Measurements from ENCODE around the gene LILRA2.
"Not testable (repeated sequence)": the region's sequence is repeated elsewhere in the genome, so short reads cannot be mapped to it uniquely, and the experiment has no call there.

The LILRA2 gene

DNA sequence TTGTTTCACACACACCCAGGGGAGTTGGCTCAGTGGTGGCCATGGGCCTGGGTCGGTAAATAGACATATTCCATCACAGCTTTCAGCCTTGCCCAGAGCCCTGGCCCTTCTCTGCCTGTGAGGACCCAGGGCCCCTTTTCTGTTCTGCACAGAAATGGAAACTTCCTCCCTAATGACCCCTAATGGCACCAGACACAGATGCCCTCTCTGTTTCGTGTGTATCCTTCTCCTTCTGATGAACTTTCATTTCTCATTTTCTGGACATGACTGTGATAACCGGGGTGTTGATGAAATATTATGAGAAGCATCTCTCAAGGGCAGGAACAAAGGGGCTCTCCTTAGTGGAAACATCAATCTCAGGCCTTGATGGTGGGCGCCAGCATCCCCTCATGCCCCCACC lies 32.6 kb downstream of the LILRA2 start:
- H3K4me1 Mint-ChIP-seq (ENCODE audit: low read depth in 2 of 2), result peaks cover 6 to 13% of the 10 kb centered on the region in 2 donors
- H3K27me3 Mint-ChIP-seq, result peaks cover 28 to 50% of the 10 kb centered on the region in 2 donors
- no peaks in the 10 kb centered on the region for H3K9me3 Mint-ChIP-seq
- H3K4me3 Mint-ChIP-seq, result no peak overlapping the region
- H3K36me3 Mint-ChIP-seq (ENCODE audit: insufficient read depth), result no peaks in the 10 kb centered on the region
- DNase-seq, result no peak
- no peak overlapping the region for H3K27ac Mint-ChIP-seq
- no peak for ATAC-seq (replicated peaks)

DNA sequence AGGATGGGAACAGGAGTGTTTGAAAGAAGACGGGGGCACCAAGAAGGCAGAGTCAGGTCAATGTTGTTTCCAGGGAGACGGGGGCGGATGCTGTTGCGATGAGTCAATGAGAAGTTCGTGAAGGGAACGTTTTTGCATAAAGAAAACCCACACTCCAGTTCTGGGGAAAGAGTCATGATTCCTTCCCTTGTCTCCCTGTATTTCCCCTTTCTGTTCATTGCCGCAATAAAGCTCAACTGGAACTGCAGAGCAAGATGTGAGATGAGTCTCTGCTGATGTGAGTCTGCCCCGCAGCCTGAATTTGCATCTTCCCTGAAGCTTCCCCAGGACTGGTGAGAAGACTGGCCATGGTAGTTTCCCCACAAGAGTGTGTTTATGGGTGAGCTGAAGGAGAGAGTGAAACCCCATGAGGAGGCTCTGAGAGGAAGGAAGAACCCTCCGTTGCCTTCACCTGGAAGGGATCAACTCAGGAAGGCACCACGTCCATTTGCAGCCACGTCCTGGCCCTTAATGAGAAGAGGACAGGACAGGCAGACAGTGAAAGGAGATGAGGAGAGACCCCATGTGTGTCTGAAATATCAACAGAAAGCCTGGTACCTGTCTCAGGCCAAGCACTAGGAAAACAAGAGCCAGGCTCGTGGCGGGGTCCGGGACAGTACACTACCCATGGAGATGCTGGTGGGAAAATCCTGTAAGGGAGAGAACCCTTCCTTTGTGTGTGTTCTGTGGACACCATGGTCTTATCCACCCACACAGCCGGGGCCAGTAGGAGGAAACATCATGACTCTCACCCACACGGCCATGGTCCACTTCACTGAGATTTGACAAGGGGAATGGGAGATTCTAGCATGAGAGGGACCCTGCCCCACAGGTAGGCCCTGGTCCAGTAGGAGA lies 33.5 kb downstream of the LILRA2 start:
- peaks cover 26 to 47% of the 10 kb centered on the region in 2 donors for H3K27me3 Mint-ChIP-seq
- H3K4me3 Mint-ChIP-seq, result no peak overlapping the region
- H3K36me3 Mint-ChIP-seq (ENCODE audit: insufficient read depth), result no peaks in the 10 kb centered on the region
- no peak for ATAC-seq (replicated peaks)
- H3K9me3 Mint-ChIP-seq, result no peaks in the 10 kb centered on the region
- no peak for DNase-seq
- peaks cover 3 to 8% of the 10 kb centered on the region in 2 donors for H3K4me1 Mint-ChIP-seq (ENCODE audit: low read depth in 2 of 2)
- peak overlapping the region in 1 of 2 donors; percentile 2 for H3K27ac Mint-ChIP-seq

- DNase-seq (no peak), ATAC-seq (replicated peaks) (no peak)
- Mint-ChIP-seq H3K36me3 (ENCODE audit: insufficient read depth) (no peaks in the 10 kb centered on the region), H3K27ac (no peak overlapping the region), H3K27me3 (peaks cover 26 to 47% of the 10 kb centered on the region in 2 donors), H3K4me1 (ENCODE audit: low read depth in 2 of 2) (peaks cover 2% of the 10 kb centered on the region in 2 donors), H3K4me3 (no peak overlapping the region), H3K9me3 (no peaks in the 10 kb centered on the region)
Measured at GRCh38 chr19:54607785-54608150, 34.2 kb downstream of the LILRA2 start.

DNA sequence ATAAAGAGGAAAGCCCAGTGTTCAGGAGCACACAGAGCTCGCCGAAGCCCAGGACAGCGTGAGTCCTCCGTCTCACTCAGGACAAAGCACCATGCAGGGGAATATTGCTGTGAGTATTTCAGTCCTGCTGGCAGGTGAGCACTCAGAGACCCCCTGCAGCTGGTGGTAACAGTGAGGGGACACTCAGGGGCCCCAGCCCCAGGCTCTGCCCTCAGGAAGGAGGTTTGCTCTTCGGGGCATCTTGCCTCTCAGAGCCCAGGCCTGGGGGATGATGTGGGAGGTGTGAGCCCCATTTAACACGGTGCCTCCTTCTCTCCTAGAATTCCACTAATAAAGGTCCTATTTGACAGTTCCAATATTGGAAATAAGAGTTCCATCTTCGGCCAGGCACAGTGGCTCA lies 34.6 kb downstream of the LILRA2 start:
- Mint-ChIP-seq H3K4me3 (no peak overlapping the region), H3K9me3 (no peaks in the 10 kb centered on the region)

DNA sequence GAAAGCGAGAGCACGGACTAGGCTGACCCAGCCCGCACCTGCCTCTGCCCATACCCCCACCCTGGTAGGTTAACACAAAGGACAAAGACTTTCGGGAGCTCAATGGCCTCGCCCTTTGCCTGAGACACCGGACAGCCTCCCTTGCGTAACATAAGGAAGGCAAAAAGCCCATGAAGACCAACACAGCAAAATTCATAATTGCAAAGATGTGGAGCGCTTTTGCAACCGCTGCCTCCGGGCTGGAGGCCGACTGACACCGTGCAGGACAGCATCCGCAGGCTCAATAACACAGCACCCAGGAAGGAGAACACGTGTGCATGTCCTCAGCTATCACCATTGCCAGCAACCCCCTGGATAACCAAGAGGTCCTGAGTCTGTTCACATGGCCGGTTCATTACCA lies 35.2 kb downstream of the LILRA2 start:
- ATAC-seq (replicated peaks) (no peak), DNase-seq (no peak)
- Mint-ChIP-seq H3K27ac (no peak overlapping the region), H3K9me3 (no peaks in the 10 kb centered on the region), H3K27me3 (peaks cover 26 to 47% of the 10 kb centered on the region in 2 donors), H3K4me1 (ENCODE audit: low read depth in 2 of 2) (peaks cover 0 to 2% of the 10 kb centered on the region in 2 donors), H3K4me3 (no peak overlapping the region), H3K36me3 (ENCODE audit: insufficient read depth) (no peaks in the 10 kb centered on the region)

More for the DNA sequence above, 34.6 kb downstream of the LILRA2 start:
- ATAC-seq (replicated peaks) (no peak), DNase-seq (no peak)
- H3K27ac Mint-ChIP-seq, result no peak overlapping the region
- H3K27me3 Mint-ChIP-seq, result peaks cover 26 to 47% of the 10 kb centered on the region in 2 donors
- H3K36me3 Mint-ChIP-seq (ENCODE audit: insufficient read depth), result no peaks in the 10 kb centered on the region
- H3K4me1 Mint-ChIP-seq (ENCODE audit: low read depth in 2 of 2), result peaks cover 0 to 2% of the 10 kb centered on the region in 2 donors

DNA sequence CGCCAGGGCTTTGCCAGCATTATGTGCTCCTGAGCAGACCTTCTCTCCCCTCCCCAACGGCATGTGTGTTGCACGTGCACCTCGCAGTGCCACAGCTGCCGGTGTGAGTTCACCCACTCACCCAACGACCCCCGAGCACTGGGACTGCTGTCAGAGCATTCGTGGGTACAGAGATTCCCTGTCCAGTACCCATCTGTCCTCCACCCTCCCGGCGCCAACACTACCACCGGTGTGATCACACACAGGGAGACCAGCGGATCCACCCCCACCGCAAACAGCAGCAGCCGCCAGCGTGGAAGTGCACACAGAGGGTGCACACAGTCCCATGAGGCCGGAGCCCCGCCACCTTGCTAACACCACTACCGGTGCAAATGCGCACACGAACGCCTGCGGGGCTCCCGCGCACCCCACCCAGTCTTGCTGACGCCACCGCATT lies 35.8 kb downstream of the LILRA2 start:
- Mint-ChIP-seq H3K27ac (no peak overlapping the region), H3K36me3 (ENCODE audit: insufficient read depth) (no peaks in the 10 kb centered on the region), H3K4me3 (no peak overlapping the region), H3K27me3 (peaks cover 26 to 47% of the 10 kb centered on the region in 2 donors), H3K9me3 (no peaks in the 10 kb centered on the region), H3K4me1 (ENCODE audit: low read depth in 2 of 2) (peaks cover 0 to 2% of the 10 kb centered on the region in 2 donors)
- ATAC-seq (replicated peaks) (no peak), DNase-seq (no peak)

DNA sequence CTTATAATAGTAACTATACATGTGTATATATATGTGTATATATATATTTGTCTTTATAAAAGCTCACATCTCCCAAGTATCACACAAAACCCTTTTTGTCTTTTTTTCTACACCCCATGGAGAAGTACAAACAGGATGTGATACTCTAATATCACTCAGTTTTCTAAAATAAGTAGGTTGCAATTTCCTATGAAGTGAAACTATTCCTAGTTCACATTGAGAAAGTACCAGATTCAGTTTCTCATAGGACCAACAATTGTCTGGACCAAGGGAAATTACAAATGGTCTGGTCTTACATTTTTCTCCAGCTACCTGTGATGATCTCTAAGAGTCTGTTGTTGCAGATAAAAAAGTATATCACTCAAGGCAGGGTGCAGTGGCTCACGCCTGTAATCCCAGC lies 38.8 kb downstream of the LILRA2 start:
- DNase-seq (no peak), ATAC-seq (replicated peaks) (no peak)
- Mint-ChIP-seq H3K36me3 (ENCODE audit: insufficient read depth) (peaks cover 5% of the 10 kb centered on the region), H3K27ac (no peak overlapping the region), H3K4me1 (ENCODE audit: low read depth in 2 of 2) (peaks cover 14 to 18% of the 10 kb centered on the region in 2 donors), H3K4me3 (no peak overlapping the region), H3K27me3 (peaks cover 12 to 26% of the 10 kb centered on the region in 2 donors), H3K9me3 (no peaks in the 10 kb centered on the region)

DNA sequence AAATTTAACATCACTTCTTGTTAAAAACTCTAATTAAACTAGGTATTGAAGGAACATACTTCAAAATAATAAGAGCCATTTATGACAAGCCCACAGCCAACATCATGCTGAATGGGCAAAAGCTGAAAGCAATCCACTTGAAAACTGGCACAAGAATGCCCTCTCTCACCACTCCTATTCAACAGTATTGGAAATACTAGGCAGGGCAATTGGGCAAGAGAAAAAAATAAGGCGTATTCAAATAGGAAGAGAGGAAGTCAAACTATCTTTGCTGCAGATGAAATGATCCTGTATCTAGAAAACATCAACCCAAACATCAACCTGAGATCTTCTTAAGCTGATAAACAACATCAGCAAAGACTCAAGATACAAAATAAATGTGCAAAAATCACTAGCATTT lies 41.1 kb downstream of the LILRA2 start:
- H3K36me3 Mint-ChIP-seq (ENCODE audit: insufficient read depth), result peaks cover 8% of the 10 kb centered on the region
- peaks cover 3 to 4% of the 10 kb centered on the region in 2 donors for H3K27me3 Mint-ChIP-seq
- H3K4me1 Mint-ChIP-seq (ENCODE audit: low read depth in 2 of 2), result peaks cover 12 to 18% of the 10 kb centered on the region in 2 donors
- no peaks in the 10 kb centered on the region for H3K9me3 Mint-ChIP-seq
- no peak overlapping the region for H3K27ac Mint-ChIP-seq
- ATAC-seq (replicated peaks) (no peak), DNase-seq (no peak)
- no peak overlapping the region for H3K4me3 Mint-ChIP-seq

GRCh38 chr19:54616057-54616456 lies 42.5 kb downstream of the LILRA2 start:
- no peak for ATAC-seq (replicated peaks)
- Mint-ChIP-seq H3K27me3 (no peaks in the 10 kb centered on the region), H3K27ac (peak overlapping the region; percentile 61 to 84), H3K9me3 (no peaks in the 10 kb centered on the region), H3K4me3 (peak overlapping the region; percentile 78 to 88), H3K4me1 (ENCODE audit: low read depth in 2 of 2) (peaks cover 12 to 18% of the 10 kb centered on the region in 2 donors), H3K36me3 (ENCODE audit: insufficient read depth) (peaks cover 8% of the 10 kb centered on the region)
- no peak for DNase-seq

GRCh38 chr19:54616821-54617560 lies 43.4 kb downstream of the LILRA2 start:
- H3K36me3 Mint-ChIP-seq (ENCODE audit: insufficient read depth), result peaks cover 8% of the 10 kb centered on the region
- DNase-seq (no peak), ATAC-seq (replicated peaks) (peak; percentile 61)
- H3K27me3 Mint-ChIP-seq, result no peaks in the 10 kb centered on the region
- H3K9me3 Mint-ChIP-seq, result no peaks in the 10 kb centered on the region
- H3K27ac Mint-ChIP-seq, result peak overlapping the region; percentile 61 to 84
- peak overlapping the region; percentile 78 to 88 for H3K4me3 Mint-ChIP-seq
- H3K4me1 Mint-ChIP-seq (ENCODE audit: low read depth in 2 of 2), result peaks cover 16 to 25% of the 10 kb centered on the region in 2 donors

DNA sequence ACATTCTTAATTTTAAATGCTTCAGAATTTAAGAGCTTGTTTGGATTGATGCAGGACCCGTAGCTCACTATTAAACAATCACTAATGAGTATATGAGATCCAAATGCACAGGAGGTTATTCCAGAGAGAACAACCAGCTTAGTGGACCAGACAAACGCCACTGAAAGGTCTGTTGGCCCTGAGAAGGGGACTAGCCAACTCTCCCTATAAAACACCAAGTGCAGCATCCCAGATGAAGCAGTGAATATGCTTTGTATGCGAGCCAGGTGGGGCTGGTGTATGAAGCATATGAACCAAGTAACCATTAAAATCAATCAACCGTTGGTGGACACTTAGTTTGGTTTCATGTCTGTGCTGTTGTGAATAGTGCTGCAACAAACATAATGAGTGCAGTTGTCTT lies 46.9 kb downstream of the LILRA2 start:
- peak overlapping the region; percentile 42 to 88 for H3K4me3 Mint-ChIP-seq
- H3K36me3 Mint-ChIP-seq (ENCODE audit: insufficient read depth), result peaks cover 8% of the 10 kb centered on the region
- ATAC-seq (replicated peaks) (no peak), DNase-seq (no peak)
- no peak overlapping the region for H3K27ac Mint-ChIP-seq
- H3K9me3 Mint-ChIP-seq, result no peaks in the 10 kb centered on the region
- H3K4me1 Mint-ChIP-seq (ENCODE audit: low read depth in 2 of 2), result peaks cover 34 to 45% of the 10 kb centered on the region in 2 donors
- peaks cover 0 to 12% of the 10 kb centered on the region in 2 donors for H3K27me3 Mint-ChIP-seq

DNA sequence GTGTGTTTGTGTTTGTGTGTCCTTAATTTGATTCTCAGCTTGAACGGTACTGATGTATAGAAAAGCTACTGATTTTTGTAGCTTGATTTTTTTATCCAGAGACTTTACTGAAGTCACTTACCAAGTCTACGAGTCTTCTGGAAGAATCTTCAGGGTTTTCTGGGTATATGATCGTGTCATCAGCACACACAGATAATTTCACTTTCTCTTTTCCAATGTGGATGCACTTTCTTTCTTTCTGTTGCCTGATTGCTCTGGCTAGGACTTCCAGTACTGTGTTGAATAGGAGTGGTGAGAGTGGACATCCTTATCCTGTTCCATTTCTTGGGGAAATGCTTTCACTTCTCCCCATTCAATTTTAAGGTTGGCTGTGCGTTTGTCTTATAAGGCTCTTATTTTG lies 48.8 kb downstream of the LILRA2 start:
- H3K4me3 Mint-ChIP-seq, result peak overlapping the region; percentile 61 to 79
- H3K9me3 Mint-ChIP-seq, result peaks cover 0 to 2% of the 10 kb centered on the region in 2 donors
- no peak for ATAC-seq (replicated peaks)
- H3K27me3 Mint-ChIP-seq, result peaks cover 6 to 19% of the 10 kb centered on the region in 2 donors
- peaks cover 26 to 38% of the 10 kb centered on the region in 2 donors for H3K4me1 Mint-ChIP-seq (ENCODE audit: low read depth in 2 of 2)
- peaks cover 3% of the 10 kb centered on the region for H3K36me3 Mint-ChIP-seq (ENCODE audit: insufficient read depth)
- H3K27ac Mint-ChIP-seq, result peak overlapping the region; percentile 86 to 88
- no peak for DNase-seq

DNA sequence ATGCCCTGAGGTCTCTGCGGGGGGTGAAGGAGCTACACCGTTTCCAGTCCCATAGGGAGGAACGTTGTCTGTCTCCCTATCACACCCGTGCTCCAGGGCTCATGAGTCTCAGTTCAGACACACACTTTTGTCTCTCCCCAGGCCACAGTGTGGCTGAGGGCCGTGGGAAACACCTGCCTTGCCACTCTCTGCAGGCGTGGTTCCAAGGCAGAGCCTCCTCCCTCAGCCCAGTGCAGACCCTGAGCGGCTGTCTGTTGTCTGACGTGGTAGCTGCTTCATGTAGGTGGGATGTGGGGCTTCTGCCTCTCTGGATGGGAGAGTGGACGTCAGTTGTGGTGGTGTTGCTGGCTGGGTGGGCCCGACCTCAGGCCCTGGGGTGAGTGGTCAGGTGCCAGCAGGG lies 50.6 kb downstream of the LILRA2 start:
- peak overlapping the region; percentile 76 to 79 for H3K4me3 Mint-ChIP-seq
- DNase-seq (peak in 1 of 3 experiments; percentile 16), ATAC-seq (replicated peaks) (peak; percentile 78)
- H3K36me3 Mint-ChIP-seq (ENCODE audit: insufficient read depth); H3K9me3 Mint-ChIP-seq: not testable (repeated sequence)
- peaks cover 6 to 35% of the 10 kb centered on the region in 2 donors for H3K27me3 Mint-ChIP-seq
- peaks cover 26 to 44% of the 10 kb centered on the region in 2 donors for H3K4me1 Mint-ChIP-seq (ENCODE audit: low read depth in 2 of 2)
- peak overlapping the region; percentile 68 to 86 for H3K27ac Mint-ChIP-seq

All from effector memory CD8-positive, alpha-beta T cell (primary cell).